ENCODE results near the gene ASIP.
"Not testable (repeated sequence)": the region's sequence is repeated elsewhere in the genome, so short reads cannot be mapped to it uniquely, and the experiment has no call there.

ASIP gene, protein sequence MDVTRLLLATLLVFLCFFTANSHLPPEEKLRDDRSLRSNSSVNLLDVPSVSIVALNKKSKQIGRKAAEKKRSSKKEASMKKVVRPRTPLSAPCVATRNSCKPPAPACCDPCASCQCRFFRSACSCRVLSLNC

DNA sequence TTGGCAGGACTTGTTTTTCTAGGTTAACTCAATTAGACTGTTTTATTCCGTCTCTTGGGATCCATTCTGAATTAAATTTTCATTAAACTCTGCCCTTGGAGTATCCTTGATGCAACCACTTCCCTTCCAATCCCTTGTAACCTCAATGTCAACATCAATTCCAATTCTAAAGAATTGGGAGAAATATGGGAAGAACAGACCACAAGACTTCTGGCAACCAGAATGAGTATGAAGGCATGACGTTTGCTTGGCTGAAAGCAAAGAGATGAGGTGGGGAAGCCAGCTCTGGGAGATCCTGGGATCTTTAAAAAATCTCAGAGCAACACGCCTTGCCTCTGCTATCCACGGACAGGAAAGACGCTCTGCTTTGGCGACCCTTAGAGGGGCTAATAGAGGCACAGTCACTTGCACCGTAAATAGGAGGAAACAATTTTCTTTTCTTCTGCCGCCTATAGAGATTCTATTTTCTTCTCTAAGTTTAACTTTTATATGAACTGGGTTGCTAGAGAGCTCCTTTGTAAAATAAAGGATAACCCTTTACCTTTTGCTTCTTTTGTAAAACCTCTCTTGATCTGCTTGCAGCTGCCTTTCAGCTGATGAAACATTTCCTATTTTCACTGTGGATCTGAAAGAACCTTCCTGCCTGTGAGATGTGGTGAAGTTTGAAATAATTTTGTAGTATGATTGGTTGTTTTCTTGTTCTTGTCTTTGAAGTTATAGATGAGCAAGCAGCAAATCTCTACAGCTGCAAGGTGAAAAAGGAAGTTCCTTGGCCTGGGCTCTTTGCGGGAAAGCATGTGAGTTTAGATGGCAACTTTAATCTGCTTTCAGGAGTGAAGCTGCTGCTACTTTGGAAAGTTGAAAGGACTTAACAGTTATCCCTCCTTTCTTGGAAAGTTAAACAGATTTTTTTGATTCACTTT is at the start of gene ASIP:
TSS of gene ASIP (plus strand) at position 731 of the 923 bp plus-strand sequence. CDS start 18,952 bp downstream, outside the sequence.
- no peak for DNase-seq

DNA sequence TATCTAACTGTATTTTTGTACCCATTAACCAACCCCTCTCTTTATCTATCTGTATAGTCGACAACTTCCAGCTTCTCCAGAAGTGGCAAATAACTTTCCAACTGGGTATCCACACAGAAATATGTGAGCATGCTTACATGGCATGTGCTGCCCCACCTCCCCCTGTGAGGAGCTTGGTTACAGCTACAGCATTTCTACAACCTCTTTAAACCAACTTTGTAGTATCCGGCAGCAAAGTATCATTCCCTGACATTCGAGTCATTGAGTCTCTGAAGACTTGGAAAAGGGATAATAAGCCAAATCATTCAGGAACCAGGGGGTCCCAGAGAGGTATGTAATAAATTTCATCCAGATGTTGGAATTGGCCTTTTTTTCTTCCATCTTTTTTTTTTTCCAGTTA is 48.2 kb upstream of the ASIP start:
- DNase-seq, result no peak

DNA sequence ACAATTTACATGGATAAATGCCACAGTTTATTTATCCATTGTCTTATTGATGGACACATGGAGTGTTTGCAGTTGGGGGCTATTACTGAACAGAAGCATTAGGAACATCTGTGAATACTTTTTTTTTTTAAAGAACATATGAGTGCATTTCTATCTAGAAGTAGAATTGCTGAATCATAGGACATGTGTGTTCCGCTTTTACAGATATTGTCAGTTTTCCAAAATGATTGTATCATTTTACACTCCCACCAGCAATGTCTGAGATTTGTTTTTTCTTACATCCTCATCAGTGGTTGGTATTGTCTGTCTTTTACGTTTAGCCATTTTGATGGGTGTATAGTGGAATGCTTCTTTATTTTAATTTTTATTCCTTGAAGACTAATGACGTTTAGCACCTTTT is 42.0 kb upstream of the ASIP start:
- DNase-seq, result no peak

DNA sequence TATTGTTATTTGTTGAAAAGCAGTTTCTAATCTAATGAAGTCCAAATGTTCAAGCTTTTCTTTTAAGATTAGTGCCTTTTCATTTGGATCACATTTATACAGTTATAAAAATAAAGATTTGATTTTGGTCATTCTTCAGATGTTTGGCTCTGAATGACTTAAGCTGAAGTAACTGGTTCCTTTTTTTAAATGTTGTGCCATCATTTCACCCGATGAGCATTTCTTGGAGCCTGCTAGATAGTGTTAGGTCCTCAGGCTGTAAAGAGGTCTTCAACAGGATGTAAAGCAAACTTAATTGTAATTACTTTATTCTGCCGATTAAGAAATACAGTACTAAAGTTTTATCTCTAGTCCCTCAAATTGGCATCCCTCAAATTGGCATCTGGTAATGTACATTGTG is 41.2 kb upstream of the ASIP start:
- DNase-seq, result no peak

DNA sequence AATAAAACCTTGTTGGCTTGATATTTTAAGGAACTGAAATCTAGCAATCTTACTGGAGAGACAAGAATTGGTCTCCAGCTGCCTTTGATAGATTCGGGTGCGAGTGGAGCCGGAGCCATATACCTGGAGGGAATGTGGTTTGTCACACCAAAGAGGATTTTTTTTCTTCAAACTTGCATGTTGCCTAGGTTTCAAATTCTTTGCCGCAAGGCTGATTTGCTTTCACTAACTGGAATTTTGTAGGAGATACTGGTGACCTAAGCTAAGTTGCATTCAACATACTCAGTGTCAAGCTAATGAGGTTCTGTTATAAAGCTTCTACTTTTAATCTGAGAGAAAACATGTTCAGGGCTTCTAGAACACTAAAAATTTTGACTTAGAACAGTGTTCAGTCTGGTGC is 39.7 kb upstream of the ASIP start:
- DNase-seq, result no peak

DNA sequence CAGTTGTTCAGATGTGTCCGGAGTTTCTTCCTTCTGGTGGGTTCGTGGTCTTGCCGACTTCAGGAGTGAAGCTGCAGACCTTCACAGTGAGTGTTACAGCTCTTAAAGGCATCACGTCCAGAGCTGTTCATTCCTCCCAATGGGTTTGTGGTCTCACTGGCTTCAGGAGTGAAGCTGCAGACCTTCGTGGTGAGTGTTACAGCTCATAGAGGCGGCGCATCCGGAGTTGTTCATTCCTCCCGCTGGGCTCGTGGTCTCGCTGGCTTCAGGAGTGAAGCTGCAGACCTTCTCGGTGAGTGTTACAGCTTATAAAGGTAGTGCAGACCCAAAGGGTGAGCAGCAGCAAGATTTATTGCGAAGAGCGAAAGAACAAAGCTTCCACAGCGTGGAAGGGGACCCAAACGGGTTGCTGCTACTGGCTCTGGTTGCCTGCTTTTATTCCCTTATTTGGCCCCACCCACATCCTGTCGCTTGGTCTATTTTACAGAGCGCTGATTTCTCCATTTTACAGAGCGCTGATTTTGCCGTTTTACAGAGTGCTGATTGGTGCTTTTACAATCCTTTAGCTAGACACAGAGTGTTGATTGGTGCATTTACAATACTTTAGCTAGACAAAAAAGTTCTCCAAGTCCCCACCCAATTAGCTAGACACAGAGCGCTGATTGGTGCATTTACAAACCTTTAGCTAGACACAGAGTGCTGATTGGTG is 35.9 kb upstream of the ASIP start:
- not testable (repeated sequence) for DNase-seq

DNA sequence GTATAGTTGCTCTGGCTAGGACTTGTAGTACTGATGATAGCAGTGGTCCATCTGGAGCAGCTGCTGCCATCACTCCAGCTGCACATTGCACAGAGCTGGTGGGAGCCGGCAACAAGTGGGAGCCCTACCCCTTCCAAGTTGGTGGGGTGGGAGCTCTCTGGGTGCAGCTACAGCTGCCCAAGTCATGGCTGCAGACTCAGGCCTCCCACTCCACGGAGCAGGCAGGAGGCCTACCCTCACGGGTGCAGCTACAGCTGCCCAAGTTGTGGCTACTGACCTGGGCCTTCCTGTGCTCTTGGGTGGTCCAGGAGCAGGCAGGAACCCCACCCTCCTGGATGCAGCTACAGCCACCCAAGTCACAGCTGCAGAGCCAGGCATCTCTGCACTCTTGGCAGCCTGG is 32.1 kb upstream of the ASIP start:
- DNase-seq, result no peak

DNA sequence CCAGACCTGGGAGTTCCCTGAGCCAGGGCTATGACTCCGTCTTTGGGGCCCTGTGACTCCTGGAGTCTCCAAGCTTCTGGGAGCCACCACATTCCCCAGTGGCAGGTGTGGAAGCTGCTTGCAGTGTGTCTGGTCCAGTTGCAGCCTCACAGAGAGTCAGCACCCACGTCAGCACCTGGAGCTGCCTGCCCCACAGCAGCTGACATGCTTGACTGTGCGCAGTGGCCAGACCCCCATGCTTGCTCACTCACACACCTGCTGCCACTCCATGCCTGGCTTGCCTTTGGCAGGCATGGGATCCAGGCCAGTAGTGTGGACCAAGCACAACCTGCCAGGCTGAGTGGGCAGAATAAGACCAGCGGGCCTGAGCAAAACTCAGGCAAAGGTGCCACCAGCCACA is 31.0 kb upstream of the ASIP start:
- no peak for DNase-seq

DNA sequence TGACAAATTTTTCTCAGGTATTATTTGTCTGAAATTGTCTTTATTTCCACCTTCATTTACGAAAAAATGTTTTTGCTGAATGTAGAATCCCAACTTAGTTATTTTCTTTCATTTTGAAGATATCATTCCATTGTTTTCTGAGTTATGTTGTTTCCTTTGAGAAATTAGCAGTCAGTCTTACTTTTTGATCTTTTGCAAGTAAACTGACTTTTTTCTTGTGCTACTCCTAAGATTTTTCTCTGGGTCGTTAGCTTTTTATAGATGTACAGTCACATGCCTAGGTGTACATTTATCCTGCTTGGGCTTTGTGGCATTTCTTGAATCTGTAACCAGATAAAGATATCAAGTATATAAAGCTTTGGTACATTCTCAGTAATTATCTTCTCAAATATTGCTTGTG is 29.6 kb upstream of the ASIP start:
- DNase-seq, result no peak

DNA sequence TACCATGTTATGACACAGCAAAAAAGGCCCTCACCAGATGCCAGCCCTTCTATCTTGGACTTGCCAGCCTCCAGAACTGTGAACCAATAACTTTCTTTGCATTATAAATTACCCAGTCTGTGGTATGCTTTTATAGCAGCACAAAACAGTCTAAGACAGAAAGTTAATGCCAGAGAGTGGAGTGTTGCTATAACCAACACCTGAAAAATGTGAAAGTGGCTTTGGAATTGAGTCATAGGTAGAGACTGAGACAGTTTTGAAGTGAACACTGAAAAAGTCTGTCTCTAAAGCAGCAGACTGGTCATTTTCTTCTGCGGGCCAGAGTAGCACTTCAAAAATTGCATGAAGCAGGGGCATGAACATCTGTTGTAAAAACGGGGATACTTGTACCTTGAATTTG is 28.0 kb upstream of the ASIP start:
- DNase-seq, result no peak

DNA sequence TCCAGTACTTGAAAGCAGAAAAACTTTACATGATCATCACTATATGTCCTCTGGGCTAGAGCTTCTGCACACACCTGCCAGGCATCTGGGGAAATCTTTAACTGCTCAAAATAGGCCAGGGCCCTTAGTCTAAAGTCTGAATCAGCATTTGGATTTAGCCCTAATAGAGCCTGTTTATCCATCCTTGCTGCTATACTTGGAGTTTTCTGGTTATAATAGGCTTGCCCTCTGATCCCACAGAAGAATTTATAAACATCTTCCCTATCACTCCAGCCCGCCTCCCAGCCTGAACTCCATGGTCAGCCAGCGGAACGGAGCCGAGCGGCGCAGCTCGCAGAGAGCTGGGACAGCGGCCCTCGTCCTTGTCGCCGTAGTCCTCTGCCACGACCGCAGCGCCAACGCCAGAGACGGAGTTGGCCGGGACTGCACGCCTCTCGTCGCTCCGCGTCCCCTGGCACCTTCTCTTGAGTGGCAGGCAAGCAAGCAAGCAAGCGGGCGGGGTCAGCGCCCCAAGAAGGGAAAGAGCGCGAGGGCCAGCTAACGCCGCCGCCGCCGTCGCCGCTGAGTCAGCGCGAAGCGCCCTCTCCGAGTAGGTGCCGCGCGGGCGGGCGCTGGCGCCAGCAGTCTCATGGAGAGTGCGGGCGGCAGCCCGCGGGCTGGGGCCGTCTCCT is 25.4 kb upstream of the ASIP start:
- no peak for DNase-seq

DNA sequence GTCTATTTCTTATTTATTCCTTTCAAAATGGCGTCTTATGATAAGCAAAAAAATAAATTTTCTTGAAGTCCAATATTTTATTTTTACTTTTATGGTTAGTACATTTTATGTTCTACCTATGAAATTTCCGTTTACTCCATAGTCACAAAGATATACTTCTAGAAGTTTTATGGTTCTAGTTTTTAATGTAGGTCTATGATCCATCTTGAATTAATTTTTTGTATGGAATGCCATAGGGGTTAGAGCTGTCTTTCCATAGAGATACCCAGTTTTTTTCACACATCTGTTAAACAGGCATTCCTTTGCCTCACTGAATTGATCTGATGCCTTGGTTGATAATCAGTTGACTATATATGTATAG is 24.9 kb upstream of the ASIP start:
- no peak for DNase-seq

DNA sequence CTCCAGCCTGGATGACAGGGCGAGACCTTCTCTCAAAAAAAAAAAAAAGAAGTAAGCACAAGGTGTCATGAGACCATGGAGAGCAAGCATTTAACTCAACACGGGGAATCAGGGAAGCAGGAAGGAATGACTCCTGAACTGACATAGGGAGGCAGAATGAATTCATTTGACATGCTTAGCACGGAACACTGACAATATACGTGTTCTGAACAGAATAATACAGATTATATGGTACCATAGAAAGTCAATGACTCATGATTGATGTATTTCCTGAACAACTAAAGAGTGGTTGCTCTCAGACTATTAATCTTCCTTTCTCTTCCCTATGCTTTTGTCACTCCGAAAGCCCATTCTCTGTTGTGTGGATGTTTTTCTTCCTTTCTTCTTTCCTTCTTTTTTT is 20.7 kb upstream of the ASIP start:
- DNase-seq, result no peak

DNA sequence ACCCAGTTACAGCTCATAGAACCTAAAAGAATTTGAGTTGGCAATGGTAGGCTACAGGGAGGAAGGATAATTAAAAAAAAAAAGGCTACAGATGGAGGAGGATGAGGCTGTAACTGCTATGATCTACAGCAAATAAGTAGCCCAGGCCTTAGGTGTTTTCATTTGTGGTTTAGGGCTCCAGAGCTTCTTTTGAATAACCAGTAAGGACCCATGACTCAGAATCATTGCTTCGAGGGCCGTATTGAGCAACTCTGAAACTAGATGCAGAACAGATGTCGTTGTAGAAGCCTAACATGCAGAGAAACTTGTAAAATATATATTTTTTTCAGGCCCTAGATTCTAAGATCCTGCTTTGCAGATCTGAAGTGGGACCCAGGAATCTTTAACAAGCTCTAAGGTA is 19.0 kb upstream of the ASIP start:
- DNase-seq, result no peak

DNA sequence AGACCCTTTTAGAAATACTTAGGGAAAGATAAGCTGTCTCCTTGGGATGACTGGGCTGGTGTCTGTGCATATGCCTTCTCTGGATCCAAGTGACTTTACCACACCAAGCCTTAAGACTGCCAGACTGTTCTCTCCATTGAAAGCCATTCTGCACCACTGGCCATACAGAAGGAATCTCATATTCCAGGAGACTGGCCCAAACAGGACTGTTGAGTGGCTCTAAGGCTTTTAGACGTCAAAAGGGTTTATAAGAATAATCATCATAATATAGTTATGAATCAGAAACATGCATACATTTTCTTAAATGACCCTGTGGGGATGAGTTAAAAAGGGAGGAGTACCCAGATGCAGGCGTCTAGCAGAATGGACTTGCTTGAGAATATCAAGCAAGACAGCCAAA is 17.0 kb upstream of the ASIP start:
- DNase-seq, result not testable (repeated sequence)

DNA sequence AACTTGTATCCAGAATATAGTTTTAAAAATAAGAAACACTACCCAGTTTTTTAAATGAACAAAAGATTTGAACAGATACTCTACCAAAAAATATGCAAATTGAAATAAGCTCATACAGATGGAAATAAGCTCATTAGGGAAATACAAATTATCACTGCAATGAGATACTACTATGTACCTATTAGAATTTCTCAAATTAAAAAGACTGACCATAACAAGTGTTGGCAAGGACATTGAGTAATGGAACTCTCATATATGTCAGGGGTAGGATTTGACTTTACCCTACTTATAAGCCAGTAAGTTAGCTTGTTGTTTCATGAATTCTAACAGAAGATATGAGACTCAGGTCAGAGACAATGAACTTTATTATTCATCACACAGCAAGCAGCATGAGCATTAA is 9.6 kb upstream of the ASIP start:
- DNase-seq, result no peak

DNA sequence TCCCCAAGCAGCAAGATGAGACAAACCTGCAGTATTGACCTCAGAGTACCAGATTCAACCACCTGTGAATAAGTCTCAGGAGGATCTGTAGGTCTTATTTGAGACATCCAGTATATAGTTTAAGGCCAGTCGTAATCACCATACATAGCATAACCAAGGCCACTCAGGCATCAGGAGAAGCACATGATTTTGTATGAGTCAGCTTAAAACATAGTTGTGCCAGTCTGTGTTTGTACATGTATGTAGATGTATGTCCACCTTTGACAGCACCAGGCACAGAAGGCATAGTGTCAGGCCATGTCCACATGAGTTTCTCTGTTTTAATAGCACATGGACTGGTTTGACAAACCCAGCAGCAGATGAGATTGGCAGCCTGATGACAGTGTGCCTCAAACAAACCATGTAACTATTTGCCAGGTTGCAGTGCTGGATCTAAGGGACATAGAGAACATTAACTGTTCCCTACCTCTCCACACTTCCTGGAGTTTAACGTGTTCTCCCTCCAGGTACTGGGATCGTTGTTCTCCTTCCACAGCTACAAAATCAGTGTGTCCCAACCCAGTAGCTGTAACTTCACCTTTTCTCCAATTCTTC is 8.6 kb upstream of the ASIP start:
- DNase-seq, result no peak

DNA sequence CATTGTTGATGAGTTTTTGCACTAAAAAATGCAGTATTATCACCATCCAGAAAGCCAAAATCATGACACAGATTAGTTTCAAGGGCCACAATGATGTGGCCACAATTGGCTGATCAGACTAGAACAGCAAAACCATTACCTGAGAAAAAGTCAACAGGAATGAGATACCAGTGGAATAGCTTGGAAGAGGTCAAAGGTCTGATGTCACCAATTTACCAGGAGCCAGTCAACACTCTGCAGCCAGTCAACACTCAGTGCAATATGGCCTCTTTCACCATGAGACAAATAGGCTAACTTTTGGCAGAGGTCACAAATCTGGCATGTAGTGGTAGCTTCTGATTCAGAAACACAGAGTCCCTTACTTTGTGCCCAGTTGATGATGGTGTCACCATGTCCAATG is 7.5 kb upstream of the ASIP start:
- no peak for DNase-seq

DNA sequence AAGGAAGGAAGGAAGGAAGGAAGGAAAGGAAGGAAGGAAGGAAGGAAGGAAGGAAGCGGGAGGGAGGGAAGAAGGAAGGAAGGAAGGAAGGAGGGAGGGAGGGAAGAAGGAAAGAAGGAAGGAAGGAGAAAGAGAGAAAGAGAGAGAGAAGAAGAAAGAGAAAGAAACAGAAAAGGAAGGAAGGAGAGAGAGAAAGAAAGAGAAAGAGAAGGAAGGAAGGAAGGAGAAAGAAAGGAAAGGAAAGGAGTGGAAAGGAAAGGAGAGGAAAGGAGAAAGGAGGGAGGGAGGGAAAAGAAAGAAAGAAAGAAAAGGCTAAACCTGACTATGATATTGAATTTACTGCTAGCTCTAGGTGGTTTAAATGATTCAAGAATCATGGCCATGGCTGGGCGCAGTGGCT is 5.3 kb upstream of the ASIP start:
- DNase-seq, result no peak

DNA sequence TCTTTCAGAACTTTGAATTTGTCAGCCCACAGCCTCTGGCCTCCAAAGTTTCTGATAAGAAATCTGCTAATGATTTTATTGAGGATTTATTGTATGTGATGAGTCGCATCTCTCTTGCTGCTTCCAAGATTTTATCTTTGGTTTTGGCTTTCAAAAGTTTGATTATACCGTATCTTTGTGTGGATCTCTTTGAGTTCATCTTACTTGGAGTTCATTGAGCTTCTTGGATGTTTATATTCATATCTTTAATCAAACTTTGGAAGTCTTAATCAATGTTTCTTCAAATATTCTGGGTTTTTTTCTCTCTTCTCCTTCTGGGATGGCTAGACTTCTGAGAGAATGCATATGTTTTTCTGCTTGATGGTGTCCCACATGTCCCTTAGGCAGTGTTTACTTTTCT is 3.3 kb upstream of the ASIP start:
- DNase-seq, result no peak

DNA sequence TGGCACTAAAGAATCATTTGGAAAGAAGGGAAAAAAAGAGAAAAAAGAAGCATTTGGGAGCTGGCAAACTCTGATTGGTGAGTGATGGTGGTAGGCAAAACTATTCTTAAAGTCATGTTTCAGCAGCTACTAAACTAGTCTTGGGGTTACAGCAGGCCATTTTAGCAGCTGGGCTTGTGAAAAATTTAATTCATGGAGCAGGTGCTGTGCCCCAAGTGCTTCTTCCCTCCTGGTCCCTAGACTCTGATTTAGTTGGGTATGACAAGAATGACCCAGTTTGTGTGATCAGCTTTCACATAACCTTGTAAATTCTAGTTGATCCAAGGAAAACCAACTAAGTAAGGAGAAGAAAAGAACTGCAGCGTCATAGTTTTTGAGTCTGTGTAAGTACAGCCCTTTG is 1.1 kb upstream of the ASIP start:
- no peak for DNase-seq

DNA sequence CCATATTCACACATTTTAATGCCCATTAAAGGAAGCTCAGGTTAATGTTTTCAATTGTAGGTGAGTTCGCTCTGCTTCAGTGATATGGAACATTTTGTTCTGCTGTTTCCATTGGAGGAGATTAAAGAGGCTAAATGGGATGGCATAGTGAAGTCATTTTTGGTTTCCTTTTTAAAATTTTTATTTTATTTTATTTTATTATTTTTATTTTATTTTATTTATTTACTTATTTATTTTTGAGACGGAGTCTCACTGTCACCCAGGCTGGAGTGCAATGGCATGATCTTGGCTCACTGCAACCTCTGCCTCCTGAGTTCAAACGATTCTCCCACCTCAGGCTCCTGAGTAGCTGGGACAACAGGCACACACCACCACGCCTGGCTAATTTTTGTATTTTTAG is 792 bp downstream of the ASIP start:
- DNase-seq, result not testable (repeated sequence)

DNA sequence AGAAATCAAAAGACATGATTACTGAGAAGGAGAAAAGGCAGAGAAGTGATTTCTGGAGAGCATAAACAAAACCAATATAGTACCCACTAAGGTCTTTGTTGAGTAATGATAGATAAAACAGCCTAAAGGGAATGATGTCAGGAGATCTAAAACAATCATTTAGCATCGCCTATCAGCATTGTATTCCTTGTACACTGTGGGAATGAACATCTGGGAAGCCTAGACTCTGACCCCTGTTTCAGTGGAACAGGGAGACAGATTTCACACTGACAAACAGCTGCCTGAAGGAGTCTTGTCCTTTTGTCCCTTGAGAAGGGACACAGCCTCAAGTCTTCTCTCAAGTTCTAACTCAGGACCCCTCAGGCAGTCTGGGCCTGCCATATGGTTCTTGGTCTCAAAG is 1.7 kb downstream of the ASIP start:
- no peak for DNase-seq

All from cerebellar nuclear complex (tissue), 1 donor.